GM18517 (cell line): Measurements from ENCODE around the gene SPACA4.

Experiments
- ATAC-seq: cut with Tn5 transposase; IDR thresholded peaks from one replicate; pipeline ENCODE4 v1.9.1; 2021; ENCODE audit warnings: mild to moderate bottlenecking, moderate library complexity; ENCODE audit not compliant: unreplicated experiment

SPACA4 gene

DNA sequence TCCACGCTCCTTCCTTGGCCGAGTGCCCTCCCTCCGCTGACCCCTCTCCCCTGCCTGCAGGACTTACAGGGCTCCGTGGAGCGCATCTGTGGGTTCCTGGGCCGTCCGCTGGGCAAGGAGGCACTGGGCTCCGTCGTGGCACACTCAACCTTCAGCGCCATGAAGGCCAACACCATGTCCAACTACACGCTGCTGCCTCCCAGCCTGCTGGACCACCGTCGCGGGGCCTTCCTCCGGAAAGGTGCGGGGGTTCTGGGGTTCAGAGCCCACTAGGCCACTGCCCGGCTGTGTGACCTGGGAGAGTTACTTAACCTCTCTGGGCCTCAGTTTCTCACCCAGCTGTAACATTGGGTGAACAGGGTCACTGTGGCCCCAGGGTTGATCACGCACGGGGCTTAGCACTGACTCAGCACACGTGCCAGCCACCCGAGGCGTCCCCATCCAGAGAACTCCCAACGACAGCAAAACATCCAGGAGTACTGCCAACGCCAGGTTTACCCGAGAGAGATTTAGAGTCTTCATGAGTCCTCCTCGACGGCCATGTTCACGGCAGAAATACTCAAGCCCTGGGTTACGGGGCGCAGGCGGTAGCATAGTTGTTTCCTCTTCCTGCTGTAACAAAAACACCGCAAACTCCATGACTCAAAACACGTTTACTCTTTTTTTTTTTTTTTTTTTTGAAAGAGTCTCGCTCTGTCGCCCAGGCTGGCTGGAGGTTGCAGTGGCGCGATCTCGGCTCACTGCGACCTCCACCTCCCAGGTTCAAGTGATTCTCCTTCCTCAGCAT, 9.7 kb upstream of the SPACA4 start:
- ATAC-seq, result no peak

DNA sequence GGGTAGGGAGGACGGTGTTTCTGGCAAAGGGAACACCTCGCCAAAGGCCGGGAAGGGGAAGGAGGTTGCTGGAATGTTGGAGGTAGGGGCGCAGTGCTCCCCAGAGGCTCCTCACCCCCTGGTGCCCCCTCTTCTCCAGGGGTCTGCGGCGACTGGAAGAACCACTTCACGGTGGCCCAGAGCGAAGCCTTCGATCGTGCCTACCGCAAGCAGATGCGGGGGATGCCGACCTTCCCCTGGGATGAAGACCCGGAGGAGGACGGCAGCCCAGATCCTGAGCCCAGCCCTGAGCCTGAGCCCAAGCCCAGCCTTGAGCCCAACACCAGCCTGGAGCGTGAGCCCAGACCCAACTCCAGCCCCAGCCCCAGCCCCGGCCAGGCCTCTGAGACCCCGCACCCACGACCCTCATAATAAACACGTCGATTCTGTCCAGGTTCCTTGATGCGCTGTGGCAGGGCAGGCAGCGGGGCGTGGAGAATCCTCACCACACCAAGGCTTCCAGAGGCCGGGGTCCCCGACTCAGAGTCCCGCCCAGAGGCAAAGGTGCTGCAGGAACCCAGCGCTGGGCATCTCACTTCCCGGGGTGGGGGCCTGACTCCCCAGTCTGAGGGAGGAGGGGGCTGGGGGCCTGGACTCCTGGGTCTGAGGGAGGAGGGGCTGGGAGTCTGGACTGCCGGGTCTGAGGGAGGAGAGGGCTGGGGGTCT, 7.4 kb upstream of the SPACA4 start:
- no peak for ATAC-seq

DNA sequence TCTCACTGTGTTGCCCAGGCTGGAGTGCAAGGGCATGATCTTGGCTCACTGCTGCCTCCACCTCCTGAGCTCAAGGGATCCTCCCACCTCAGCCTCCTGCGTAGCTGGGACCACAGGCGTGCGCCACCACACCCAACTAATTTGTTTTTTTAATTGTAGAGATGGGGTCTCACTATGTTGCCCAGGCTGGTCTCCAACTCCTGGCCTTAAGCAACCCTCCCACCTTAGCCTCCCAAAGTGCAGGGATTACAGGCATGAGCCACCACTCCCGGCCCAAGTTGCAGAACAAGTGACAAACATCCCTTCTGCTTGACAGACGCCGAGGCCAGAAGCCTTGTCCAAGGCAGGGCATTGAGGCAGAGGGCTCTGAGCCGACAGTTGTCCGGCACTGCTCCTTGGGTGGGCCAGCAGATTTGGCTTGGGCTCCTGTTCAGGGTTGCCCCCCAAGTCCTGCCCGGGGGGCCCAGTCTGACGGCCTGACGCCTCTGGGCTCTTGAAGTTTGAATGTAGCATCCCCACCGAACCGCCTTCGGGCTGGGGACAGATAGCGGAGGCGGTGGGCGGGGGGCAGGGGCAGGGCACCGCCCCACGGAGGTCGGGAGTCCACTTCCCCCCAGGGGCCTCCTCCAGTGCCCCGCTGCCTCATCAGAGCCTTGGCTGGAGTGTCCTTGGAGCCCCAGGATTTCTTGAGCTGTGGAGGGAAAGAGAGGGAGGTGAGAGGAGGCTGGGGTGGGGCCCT, 5.7 kb upstream of the SPACA4 start:
- ATAC-seq, result no peak

DNA sequence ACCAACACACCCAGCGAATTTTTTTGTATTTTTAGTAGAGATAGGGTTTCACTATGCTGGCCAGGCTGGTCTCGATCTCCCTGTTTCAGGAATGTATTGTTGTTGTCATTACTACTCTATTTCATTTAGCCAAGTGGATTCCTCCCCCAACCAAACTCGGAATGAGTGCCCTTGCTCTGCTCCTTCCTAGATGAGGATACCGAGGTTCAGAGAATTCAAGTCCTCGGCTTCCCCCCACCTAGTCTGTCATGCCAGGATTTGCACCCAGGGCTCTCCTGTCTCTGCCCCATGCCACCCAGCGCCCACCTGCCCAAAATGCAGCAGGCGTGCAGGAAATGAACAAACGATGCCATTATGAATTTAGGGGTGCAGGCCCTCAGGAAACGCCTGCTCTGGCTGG, 3.5 kb upstream of the SPACA4 start:
- ATAC-seq, result no peak

DNA sequence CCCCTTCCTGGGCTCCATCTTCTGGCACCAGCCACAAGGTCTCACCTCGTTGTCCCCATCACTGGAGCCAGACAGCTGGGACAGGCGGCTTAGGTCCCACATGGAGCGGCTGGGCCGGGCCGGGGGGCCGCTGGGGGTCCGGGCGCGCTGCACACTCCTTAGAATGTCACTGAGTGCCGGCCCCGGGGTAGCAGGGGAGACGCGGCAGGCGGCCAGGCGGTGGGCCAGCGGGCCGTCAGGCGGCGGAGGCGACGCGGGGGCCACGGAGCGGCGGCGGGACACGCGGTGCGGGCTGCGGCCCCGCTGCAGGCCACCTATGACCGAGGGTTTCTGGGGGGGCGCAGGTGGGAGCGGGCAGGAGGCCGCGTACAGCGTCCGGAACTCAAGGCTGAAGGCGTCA, 3.1 kb upstream of the SPACA4 start:
- ATAC-seq, result no peak

DNA sequence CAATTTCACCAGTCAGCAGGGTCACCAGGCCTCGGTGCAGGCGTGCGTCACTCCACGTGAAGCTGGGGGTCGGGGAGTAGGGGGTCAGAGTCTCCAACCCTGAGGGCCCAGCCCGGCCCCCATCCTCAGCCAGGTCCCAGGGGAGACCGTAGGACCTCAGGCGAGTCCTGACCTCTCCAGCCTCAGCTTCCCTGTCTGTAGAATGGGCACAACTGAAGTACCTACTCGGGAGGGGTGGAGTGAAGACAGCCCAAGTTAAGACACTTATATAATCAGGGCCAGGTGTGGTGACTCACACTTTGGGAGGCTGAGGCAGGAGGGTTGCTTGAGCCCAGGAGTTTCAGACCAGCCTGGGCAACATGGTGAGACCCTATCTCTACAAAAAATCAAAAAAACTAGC, 2.7 kb upstream of the SPACA4 start:
- ATAC-seq, result no peak

DNA sequence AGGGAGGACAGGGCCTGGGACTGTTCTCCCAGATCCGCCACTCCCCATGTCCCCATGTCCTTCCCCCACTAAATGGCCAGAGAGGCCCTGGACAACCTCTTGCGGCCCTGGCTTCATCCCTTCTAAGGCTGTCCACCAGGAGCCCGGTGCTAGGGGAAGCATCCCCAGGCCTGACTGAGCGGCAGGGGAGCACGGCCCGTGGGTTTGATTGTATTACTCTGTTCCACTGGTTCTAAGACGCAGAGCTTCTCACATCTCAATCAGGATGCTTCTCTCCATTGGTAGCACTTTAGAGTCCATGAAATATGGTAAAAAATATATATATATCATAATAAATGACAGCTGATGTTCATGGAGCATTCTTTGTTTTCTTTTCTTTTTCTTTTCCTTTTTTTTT, 815 bp downstream of the SPACA4 start:
- no peak for ATAC-seq

DNA sequence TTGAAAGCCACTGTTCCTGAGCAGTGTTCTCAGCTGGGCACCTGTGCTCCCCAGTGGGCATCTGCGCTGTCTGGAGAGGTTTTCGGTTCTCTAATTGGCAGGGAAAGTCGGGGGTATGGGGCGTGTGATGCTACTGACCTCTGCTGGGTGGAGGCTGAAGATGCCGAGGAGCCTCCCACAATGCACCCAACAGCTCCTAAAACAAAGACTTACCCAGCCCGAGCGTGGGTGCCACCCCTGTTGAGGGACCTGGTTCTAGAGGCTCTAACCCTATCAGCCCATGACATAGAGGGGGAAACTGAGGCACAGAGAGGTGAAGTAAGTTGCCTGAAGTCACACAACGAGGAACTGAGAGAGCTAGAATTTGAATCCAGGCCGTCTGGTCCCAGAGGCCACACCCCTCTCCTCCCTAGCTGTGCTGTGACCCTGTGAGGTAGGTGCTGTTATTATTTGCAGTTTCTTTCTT, 2.3 kb downstream of the SPACA4 start:
- no peak for ATAC-seq

DNA sequence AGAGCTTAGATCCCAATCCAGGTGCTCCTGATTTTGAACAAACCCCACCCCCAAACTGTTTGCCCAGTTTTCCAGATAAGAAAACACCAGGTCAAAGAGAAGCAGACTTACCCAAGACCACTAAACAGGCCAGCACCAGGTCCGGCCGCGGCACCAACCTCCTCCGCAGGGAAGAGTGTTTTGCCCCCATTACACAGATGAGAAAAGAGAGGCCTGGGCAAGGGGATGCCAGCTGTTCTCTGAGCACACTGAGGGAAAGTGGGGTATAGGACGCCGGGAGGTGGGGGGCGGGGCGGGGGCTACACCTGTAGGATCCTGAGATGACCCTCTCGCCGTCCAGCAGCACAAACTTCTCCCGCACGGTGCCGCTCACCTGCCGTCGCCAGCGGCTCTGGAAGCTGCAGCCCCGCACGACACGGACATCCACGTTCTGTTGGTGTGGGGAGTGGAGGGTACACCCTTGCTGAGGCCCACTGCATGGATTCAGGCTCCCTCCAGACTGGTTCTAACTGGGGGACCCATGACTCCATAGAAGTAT, 3.1 kb downstream of the SPACA4 start:
- no peak for ATAC-seq

DNA sequence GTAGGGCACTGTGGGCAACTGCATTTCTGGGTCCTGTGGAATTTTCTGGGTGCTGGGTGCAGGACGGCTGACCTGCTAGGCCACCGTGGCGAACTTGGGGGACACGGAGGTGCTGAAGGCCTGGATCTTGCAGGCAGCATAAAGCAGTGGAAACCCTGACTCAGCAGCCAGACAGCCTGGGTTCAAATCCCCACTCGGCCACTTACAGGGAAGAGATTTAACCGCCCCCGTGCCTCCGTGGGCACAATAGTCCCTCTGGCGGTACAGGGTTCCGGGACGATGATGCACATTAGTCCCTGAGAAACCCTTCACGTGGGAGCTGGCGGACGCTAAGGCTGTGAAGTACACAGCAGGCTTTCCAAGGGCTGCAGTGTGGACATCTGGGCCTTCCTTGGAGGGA, 5.3 kb downstream of the SPACA4 start:
- no peak for ATAC-seq

DNA sequence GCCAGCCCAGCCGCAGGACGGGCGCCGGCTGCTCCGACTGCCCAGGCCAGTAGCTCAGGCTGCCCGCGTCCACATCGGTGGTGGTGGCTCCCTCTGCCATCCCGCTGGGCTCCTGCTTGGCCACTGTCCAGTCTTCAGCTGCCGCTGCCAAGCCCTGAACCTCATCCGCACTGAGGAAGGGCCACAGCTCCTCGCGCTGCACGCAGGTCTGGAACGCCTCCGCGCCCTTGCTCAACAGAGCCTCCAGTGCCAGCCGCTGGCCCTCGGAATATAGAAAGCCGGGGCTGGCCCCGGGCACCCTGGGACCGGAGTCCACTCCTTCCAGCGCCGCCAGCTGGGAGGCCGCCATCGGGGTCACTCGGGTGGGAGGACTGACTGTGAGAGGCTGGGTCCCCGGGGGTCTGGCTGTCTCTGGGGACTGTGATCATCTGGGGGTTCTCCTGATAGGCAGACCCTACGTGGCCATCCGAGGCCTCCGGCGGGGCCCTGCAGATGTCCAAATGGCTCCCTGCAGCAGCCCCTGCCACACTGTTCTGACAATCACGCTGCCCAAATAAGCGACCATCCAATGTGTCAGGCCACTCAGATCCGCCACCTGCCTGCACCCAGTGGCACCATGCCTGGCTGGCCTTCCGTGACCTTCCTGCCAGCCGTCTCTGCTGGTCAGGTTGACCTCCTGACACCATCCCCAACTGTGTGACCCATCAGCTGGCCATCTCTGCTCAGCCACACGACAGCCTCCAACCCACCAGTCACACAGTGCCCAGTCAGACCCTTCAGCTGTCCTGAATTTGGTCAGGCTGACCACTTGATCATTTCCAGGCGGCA, 6.7 kb downstream of the SPACA4 start:
- ATAC-seq, result no peak

DNA sequence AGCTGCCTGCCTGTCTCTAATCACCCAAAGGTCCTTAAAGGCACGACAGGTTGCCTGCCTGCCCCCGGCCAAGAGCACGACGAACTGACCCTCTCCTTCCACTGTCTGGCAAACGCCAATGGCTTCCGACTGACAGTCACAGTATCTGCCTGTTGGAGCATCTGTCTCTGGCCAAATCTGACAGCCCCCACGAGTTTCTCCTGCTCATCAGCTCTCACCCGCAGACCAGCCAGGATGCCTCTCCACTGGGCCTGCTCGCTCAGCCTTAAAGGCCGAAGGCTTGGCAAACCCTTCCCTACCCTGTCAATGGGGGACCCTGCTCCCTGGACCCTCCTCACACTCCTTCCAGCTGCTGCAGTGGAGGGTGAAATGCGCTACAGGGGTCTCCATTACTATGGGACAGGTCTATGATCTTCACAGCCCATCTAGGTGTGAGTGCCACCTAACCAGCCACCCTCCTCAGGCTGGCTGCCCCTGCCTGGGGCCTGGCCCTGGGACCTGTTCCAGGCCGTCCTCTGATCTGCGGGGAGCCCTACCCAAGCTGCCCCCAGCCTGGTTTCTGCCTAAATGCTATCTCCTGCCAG, 7.4 kb downstream of the SPACA4 start:
- ATAC-seq, result no peak

DNA sequence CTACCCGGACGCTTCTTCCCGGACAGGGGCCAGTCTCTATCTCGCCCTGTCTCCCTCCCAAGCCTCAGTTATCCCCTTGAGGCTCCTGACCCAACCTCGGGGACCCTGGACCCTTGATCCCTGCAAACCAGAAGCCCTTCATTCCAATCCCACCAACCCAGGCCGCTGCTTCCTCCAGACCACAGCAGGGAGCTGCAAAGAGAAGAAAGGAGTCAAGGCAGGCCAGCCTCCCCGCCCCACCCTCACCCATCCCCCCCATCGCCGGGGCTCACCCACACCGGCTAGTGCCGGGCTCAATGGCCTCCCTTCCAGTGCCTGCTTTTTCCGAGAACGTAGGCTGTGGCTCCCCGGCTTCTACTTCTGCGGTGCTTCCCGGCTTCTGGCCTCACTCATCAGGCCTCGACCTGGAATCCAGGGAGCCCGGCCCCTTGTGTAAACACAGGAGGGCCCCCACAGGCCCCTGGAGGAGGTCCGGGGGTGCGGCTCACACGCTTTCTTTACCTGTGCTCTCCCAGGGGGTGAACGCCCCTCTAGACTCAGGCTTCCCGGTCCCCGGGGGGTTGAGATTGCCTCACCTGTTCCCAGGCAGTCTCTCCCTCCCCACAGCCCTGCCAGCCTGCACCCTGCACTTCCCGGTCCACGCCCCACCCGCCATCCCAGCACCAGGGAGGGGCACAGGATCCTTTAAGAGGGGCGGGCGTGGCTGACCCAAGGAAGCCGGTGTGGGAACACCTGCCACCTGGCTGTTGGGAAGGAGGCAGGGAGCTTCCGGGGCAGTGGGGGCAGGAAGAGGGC, 8.1 kb downstream of the SPACA4 start, which contains the start of gene FAM83E:
FAM83E (minus strand) TSS at position 641 of the 795 bp plus-strand sequence. CDS start 1,704 bp downstream, outside the sequence.
- no peak for ATAC-seq

DNA sequence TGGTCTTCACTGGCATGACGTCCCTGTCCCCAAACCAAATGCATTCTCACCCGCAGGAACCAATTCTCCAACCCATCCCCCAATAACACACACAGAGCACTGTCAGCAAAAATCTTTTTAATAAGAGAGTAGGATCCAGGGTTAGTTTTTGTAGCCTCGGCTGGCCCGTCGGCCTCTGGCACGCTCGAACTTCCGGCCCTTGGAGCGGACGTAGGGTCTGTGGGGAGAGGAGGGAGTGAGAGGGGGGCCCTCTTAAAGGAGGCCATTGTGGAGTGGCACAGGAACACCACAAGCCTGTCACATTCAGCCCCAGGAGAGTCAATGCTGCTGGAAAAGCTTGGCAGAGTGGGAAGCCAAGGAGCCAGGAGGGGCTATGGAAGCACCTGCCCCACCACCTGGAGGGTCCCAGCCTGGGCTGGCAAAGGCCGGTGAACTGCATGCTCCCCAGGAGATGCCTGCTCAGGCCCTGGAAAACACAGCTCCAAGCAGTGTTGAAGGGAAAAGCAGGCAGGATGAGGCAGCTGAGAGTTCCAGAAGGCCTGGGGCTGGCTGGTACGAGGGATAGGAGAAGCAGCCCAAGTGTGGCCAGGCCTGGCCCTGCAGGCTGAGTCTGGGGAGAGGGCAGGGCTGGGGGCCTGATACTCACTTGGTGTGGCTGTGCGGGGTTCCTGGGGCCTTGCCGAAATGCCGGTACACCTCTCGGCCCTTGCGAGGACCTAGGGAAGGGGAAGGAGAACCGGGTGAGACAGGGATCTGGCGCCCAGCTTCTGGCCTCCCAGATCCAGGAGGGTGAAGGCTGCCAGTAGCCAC, 8.9 kb downstream of the SPACA4 start:
- ATAC-seq, result no peak

DNA sequence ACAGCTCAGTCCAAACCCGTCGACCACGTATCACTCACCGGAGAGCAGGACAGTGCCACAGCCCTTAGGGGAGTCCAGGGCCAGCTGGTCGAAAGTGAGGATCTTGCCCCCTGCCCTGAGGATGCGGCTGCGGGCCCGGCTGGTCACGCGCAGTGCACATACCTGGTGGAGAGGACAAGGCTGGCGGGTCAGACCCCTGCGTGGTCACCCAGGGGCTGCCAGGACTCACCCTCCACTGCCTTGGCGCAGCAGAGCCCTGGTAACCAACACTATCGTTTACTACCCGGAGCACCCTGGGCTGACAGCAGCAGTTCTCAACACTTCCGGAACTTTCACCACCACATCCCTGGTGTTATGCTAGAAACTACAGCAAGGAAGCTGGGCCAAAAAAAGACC, 9.5 kb downstream of the SPACA4 start:
- no peak for ATAC-seq

DNA sequence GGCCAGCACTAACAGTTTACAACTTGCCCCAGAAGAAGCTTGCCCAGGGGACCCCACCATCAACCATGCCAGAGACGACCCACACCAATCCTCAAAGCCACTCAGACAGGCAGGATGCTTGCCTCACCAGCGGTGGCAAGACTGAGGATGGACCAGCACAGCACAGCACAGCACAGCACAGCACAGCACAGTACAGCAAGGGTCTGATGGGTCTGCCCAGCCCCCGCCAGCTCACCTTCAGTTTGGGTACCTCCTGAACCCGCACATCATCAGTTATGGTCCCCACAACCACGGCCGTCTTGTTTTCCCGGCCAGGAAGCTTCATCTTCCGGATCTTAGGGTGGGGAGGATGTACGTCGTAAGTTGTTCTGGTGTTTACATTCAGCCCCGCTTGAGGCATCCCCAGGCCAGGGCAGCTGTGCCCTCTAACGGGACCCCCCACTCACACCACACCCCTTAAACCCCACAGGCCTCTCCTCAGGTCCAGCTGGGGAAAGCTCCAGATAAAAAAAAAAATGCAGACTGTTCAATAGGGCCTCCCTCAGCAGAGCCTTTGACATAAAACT, 10.0 kb downstream of the SPACA4 start:
- no peak for ATAC-seq

DNA sequence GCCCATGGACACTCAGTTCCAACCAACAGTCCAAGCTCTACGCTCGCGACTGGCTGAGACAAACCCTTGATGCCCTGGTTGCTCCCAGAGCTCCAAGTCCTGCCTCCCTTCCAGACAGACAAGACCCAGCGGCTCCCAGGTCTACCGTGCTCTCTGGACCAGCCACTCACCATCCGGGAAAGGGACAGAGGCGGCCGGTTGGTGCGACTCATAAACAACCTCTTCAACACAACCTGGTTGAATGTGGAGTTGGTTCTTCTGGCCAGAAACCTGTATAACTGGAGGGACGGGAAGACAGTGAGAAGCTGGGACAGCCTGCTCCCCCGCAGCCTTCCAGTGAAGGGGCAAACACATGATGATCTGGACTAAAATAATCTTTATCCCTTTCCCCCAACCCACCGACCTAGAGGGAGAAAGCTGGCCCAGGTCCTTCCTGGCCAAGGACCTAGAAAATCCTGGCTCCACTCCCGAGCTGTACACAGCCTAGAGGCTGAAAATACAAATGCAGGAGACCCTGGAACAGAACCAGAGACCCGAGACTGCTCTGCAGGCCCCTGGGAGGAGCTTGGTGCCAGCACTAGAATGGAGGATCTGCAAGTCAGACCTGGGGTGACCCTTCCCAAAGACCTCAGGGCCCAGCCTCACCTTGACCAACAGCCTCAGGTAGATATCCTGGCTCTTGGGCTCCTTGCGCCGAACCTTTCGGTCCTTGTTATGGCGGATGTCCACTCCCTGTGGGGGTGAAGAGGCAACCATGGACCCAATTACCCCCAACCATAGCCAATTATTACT, 10.8 kb downstream of the SPACA4 start:
- ATAC-seq, result no peak
